ENCODE data around the gene CDRT15. TPM values are rescaled to one million over a fixed set of nuclear protein-coding genes. Genes with fewer than 3 reads are reported as not detected.
A peak's percentile ranks its signal among the peaks of the same experiment; 100 is the strongest.

Gene CDRT15
- total RNA-seq, 1 experiment from 2014 or later: not detected

DNA sequence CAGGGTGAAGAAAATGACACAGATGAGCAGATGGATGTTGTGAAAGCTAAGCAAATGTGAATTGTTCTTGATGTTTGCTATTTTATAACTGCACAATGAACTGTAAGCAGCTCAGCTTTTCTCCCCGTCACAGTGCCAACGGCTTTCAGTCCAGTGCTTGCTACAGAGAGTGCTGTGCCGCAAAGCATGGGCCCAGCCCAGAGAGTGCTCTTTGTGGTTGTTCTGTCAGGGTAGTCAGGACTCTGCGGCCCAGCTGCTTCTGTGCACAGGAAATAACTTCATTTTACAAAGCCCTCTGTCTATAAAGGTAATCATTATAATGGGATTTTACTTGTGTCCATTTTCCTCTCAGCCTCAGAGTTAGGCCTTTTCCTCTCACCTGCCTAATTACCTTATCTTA lies 39.1 kb downstream of the CDRT15 start (continued):
- TF ChIP-seq, protein P1, sequence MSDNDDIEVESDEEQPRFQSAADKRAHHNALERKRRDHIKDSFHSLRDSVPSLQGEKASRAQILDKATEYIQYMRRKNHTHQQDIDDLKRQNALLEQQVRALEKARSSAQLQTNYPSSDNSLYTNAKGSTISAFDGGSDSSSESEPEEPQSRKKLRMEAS (CRISPR knock-in tag; IDR thresholded peaks at IDR 0.05): no peak
- no peak for TF ChIP-seq ELF4 (CRISPR knock-in tag; IDR thresholded peaks at IDR 0.05; ENCODE audit: low read depth)
- TF ChIP-seq PREB (CRISPR knock-in tag; IDR thresholded peaks at IDR 0.05; ENCODE audit: borderline replicate concordance): no peak

DNA sequence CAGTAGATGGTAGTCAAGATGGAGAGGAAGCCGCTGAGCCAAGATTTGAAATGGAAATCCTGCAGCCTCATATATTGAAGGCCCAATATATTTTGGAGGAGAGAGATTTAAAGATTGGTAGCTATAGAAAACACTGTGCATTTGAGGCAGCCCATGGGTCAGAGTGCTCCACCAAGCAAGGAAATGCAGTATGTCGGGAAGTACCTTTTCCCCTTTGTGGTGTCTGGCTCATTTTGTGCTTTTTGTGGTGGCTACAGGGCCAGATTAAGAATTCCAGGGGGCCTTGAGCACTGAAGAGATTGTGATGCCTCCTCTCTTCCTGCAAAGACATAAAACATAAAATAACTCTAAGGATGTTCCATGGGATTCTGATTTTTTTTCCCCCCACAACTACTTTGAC lies 39.6 kb downstream of the CDRT15 start:
- Mint-ChIP-seq H3K4me1 (peaks cover 13% of the 10 kb centered on the region), H3K9me3 (no peaks in the 10 kb centered on the region), H3K4me3 (no peak overlapping the region), H3K27me3 (ENCODE audit: low read depth) (no peaks in the 10 kb centered on the region), H3K36me3 (no peaks in the 10 kb centered on the region; the same call in 1 of the 2 replicates), H3K27ac (no peak overlapping the region)
- POLR2A ChIA-PET: interaction anchor here (0.6 kb wide), 1 partner anchor 848 kb away, joined by 4 read pairs; no protein-coding TSS in a partner anchor
- TF ChIP-seq ZNF416 (CRISPR knock-in tag; IDR thresholded peaks at IDR 0.05): no peak
- TF ChIP-seq, protein P2, sequence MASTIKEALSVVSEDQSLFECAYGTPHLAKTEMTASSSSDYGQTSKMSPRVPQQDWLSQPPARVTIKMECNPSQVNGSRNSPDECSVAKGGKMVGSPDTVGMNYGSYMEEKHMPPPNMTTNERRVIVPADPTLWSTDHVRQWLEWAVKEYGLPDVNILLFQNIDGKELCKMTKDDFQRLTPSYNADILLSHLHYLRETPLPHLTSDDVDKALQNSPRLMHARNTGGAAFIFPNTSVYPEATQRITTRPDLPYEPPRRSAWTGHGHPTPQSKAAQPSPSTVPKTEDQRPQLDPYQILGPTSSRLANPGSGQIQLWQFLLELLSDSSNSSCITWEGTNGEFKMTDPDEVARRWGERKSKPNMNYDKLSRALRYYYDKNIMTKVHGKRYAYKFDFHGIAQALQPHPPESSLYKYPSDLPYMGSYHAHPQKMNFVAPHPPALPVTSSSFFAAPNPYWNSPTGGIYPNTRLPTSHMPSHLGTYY (CRISPR knock-in tag; IDR thresholded peaks at IDR 0.05): no peak
- TF ChIP-seq ZNF425 (CRISPR knock-in tag; conservative IDR thresholded peaks at IDR 0.05): no peak
- TF ChIP-seq SMAD4 (CRISPR knock-in tag; IDR thresholded peaks at IDR 0.05): no peak
- TF ChIP-seq, protein P3, sequence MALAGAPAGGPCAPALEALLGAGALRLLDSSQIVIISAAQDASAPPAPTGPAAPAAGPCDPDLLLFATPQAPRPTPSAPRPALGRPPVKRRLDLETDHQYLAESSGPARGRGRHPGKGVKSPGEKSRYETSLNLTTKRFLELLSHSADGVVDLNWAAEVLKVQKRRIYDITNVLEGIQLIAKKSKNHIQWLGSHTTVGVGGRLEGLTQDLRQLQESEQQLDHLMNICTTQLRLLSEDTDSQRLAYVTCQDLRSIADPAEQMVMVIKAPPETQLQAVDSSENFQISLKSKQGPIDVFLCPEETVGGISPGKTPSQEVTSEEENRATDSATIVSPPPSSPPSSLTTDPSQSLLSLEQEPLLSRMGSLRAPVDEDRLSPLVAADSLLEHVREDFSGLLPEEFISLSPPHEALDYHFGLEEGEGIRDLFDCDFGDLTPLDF (CRISPR knock-in tag; IDR thresholded peaks at IDR 0.05): no peak
- no peak for TF ChIP-seq NFYB (CRISPR knock-in tag; conservative IDR thresholded peaks at IDR 0.05; ENCODE audit: low read depth)
- TF ChIP-seq JAZF1 (CRISPR knock-in tag; IDR thresholded peaks at IDR 0.05): no peak
- no peak for TF ChIP-seq ZMAT4 (CRISPR knock-in tag; IDR thresholded peaks at IDR 0.05)
- no peak for TF ChIP-seq STAT6 (CRISPR knock-in tag; conservative IDR thresholded peaks at IDR 0.05; ENCODE audit: low read depth)
- TF ChIP-seq ATF1 (CRISPR knock-in tag; IDR thresholded peaks at IDR 0.05): no peak
- DNase-seq (ENCODE audit: low spot score): no peak
- CTCF ChIA-PET: no interaction called here
- ATAC-seq: no peak

DNA sequence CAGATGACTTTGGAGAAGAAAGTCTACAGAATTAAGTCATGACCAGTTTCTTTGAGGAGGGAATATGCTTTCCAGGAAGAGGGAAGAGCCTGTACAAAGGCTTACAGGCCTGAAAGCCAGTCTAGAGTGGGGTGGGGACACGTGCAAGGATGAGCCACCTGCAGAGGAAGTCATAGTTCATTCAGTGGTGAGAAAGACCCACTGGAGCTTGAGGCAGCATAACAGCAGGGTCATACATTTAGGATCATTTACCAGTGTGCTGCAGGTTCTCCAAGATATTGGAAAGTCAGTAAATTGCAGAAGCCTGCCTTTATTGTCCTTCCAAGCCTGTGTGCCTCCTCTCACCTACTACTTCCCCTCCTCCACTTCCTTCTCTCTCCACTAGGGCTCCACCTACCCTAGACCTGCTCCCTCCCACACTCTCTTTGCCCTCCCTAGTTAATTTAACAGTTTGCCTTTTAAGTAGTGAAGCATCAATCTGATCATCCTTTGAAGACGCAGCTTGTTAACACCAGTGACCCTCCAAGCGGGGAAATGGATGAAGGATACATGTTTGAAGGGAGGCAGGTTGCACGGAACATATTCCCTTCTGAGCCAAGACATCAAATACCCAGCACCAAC lies 40.2 kb downstream of the CDRT15 start:
- Mint-ChIP-seq H3K27ac (no peak overlapping the region), H3K9me3 (no peaks in the 10 kb centered on the region), H3K36me3 (no peaks in the 10 kb centered on the region; the same call in 1 of the 2 replicates), H3K27me3 (ENCODE audit: low read depth) (no peaks in the 10 kb centered on the region), H3K4me3 (no peak overlapping the region), H3K4me1 (peaks cover 13% of the 10 kb centered on the region)
- DNase-seq (ENCODE audit: low spot score) (no peak), ATAC-seq (peak; percentile 67)
- ChIA-PET CTCF (no interaction called here), POLR2A (no interaction called here)
- TF ChIP-seq ZNF532 (CRISPR knock-in tag; IDR thresholded peaks at IDR 0.05; ENCODE audit: borderline replicate concordance) (no peak), ESRRA (CRISPR knock-in tag; IDR thresholded peaks at IDR 0.05; ENCODE audit: borderline replicate concordance) (no peak), ZNF232 (CRISPR knock-in tag; IDR thresholded peaks at IDR 0.05) (no peak), SP1 (CRISPR knock-in tag; conservative IDR thresholded peaks at IDR 0.05) (no peak), MLX (CRISPR knock-in tag; IDR thresholded peaks at IDR 0.05) (no peak)

All from WTC11 (cell line).